WTC11 (cell line): ENCODE data around the gene SOWAHA.

Experiments used
- CREB1 ChIP-seq: sonication (generic); formaldehyde crosslinking; IDR thresholded peaks from 2 replicates; pipeline ENCODE4 v1.8.0; 2023; ENCODE audit warnings: mild to moderate bottlenecking, missing genetic modification reagents
- CTCF ChIP-seq: fragments of 200-600 bp; IDR thresholded peaks from 2 replicates; pipeline ENCODE4 v1.8.0; 2022; ENCODE audit warnings: antibody characterized with exemption
- E2F5 ChIP-seq: sonication (generic); formaldehyde crosslinking; IDR thresholded peaks from 2 replicates; pipeline ENCODE4 v1.8.1; 2022; ENCODE audit warnings: mild to moderate bottlenecking, moderate library complexity, missing genetic modification reagents
- EMX1 ChIP-seq: fragments of 250-450 bp; sonication (Bioruptor Pico); IDR thresholded peaks from 2 replicates; pipeline ENCODE4 v1.8.0; 2021; ENCODE audit warnings: mild to moderate bottlenecking
- GABPB1 ChIP-seq: sonication (generic); formaldehyde crosslinking; IDR thresholded peaks from 2 replicates; pipeline ENCODE4 v1.8.1; 2023; ENCODE audit warnings: mild to moderate bottlenecking, missing genetic modification reagents
- GTF2I ChIP-seq: fragments of 250-450 bp; sonication (Bioruptor Pico); conservative IDR thresholded peaks from 2 replicates; pipeline ENCODE4 v1.4.0; 2021; ENCODE audit warnings: mild to moderate bottlenecking
- JUN ChIP-seq: sonication (generic); formaldehyde crosslinking; IDR thresholded peaks from 2 replicates; pipeline ENCODE4 v1.8.0; 2023; ENCODE audit warnings: mild to moderate bottlenecking, missing genetic modification reagents
- TCF7 ChIP-seq: sonication (generic); formaldehyde crosslinking; IDR thresholded peaks from 2 replicates; pipeline ENCODE4 v1.8.0; 2022; ENCODE audit warnings: mild to moderate bottlenecking, low read depth, missing genetic modification reagents, moderate library complexity
- ZBTB43 ChIP-seq: sonication (generic); formaldehyde crosslinking; IDR thresholded peaks from 2 replicates; pipeline ENCODE4 v1.8.1; 2023; ENCODE audit warnings: mild to moderate bottlenecking, missing genetic modification reagents

GRCh38 chr5:132825033-132825833, 12.1 kb downstream of the SOWAHA start:
- TF ChIP-seq CTCF = no peak
- TF ChIP-seq E2F5 (CRISPR knock-in tag) = peak; percentile 82
- no peak for TF ChIP-seq JUN
- no peak for TF ChIP-seq TCF7 (CRISPR knock-in tag)
- TF ChIP-seq CREB1 (CRISPR knock-in tag) = no peak
- TF ChIP-seq GABPB1 (CRISPR knock-in tag) = no peak
- TF ChIP-seq GTF2I (CRISPR knock-in tag) = no peak
- peak; percentile 66 for TF ChIP-seq ZBTB43
- no peak for TF ChIP-seq EMX1 (CRISPR knock-in tag)
